ENCODE measurements around the gene MROH7. TPM values are rescaled to one million over a fixed set of nuclear protein-coding genes. Genes with fewer than 3 reads are reported as not detected.

The MROH7 gene
- total RNA-seq, 1 donor from 2014 or later = 0.21 TPM

GRCh38 chr1:54703471-54703870 is 61.9 kb downstream of the MROH7 start:
- no peak for DNase-seq (ENCODE audit: low spot score)

GRCh38 chr1:54705153-54705552 is 63.6 kb downstream of the MROH7 start:
- Mint-ChIP-seq H3K9me3 (no peaks in the 10 kb centered on the region), H3K4me3 (no peak overlapping the region), H3K4me1 (no peaks in the 10 kb centered on the region), H3K36me3 (no peaks in the 10 kb centered on the region), H3K27ac (no peak overlapping the region), H3K27me3 (ENCODE audit: insufficient read depth, low read depth) (peaks cover 24% of the 10 kb centered on the region)
- peaks cover 34% of the 10 kb centered on the region for H3K27me3 ChIP-seq
- no peaks in the 10 kb centered on the region for H3K9me3 ChIP-seq (ENCODE audit: low read depth)
- no peak overlapping the region for H2AFZ ChIP-seq (replicated peaks)
- no peaks in the 10 kb centered on the region for H3K36me3 ChIP-seq
- no peaks in the 10 kb centered on the region for H3F3A ChIP-seq (ENCODE audit: low read depth)
- H3K4me3 ChIP-seq = no peak overlapping the region
- H3K79me2 ChIP-seq (ENCODE audit: low read depth) = no peaks in the 10 kb centered on the region
- H3K27ac ChIP-seq = no peak overlapping the region
- H3K4me2 ChIP-seq = no peak overlapping the region
- H4K20me1 ChIP-seq (ENCODE audit: low read depth) = no peaks in the 10 kb centered on the region
- TF ChIP-seq EZH2 (IDR thresholded peaks at IDR 0.05) (no peak), EZH2phosphoT487 (IDR thresholded peaks at IDR 0.05) (no peak), CTCF (IDR thresholded peaks at IDR 0.05) (no peak)
- no peak overlapping the region for H3K9ac ChIP-seq
- H3K4me1 ChIP-seq = no peaks in the 10 kb centered on the region
- peak; percentile 38 for DNase-seq (ENCODE audit: low spot score)

More at GRCh38 chr1:54703471-54703870, 61.9 kb downstream of the MROH7 start:
- no peaks in the 10 kb centered on the region for H3K36me3 ChIP-seq
- Mint-ChIP-seq H3K36me3 (no peaks in the 10 kb centered on the region), H3K27me3 (ENCODE audit: insufficient read depth, low read depth) (peaks cover 19% of the 10 kb centered on the region), H3K4me1 (no peaks in the 10 kb centered on the region), H3K4me3 (no peak overlapping the region), H3K27ac (no peak overlapping the region), H3K9me3 (no peaks in the 10 kb centered on the region)
- no peaks in the 10 kb centered on the region for H3K9me3 ChIP-seq (ENCODE audit: low read depth)
- H3K27ac ChIP-seq = no peak overlapping the region
- H3K4me3 ChIP-seq = no peak overlapping the region
- no peak for TF ChIP-seq EZH2phosphoT487 (IDR thresholded peaks at IDR 0.05)
- no peak for TF ChIP-seq CTCF (IDR thresholded peaks at IDR 0.05)
- TF ChIP-seq EZH2 (IDR thresholded peaks at IDR 0.05) = no peak
- no peaks in the 10 kb centered on the region for H3K79me2 ChIP-seq (ENCODE audit: low read depth)
- H3F3A ChIP-seq (ENCODE audit: low read depth) = no peaks in the 10 kb centered on the region
- H4K20me1 ChIP-seq (ENCODE audit: low read depth) = no peaks in the 10 kb centered on the region
- no peak overlapping the region for H3K9ac ChIP-seq
- no peak overlapping the region for H3K4me2 ChIP-seq
- peaks cover 18% of the 10 kb centered on the region for H3K27me3 ChIP-seq
- H3K4me1 ChIP-seq = no peaks in the 10 kb centered on the region
- no peak overlapping the region for H2AFZ ChIP-seq (replicated peaks)

GRCh38 chr1:54706419-54706818 is 64.8 kb downstream of the MROH7 start:
- H3K27ac Mint-ChIP-seq = no peak overlapping the region
- no peak overlapping the region for H3K4me3 Mint-ChIP-seq
- no peaks in the 10 kb centered on the region for H3K36me3 Mint-ChIP-seq
- H3K79me2 ChIP-seq (ENCODE audit: low read depth) = no peaks in the 10 kb centered on the region
- H2AFZ ChIP-seq (replicated peaks) = no peak overlapping the region
- no peak overlapping the region for H3K4me2 ChIP-seq
- H3K27ac ChIP-seq = no peak overlapping the region
- no peak overlapping the region for H3K4me3 ChIP-seq
- no peaks in the 10 kb centered on the region for H4K20me1 ChIP-seq (ENCODE audit: low read depth)
- H3K9me3 Mint-ChIP-seq = no peaks in the 10 kb centered on the region
- no peaks in the 10 kb centered on the region for H3K4me1 Mint-ChIP-seq
- H3K4me1 ChIP-seq = no peaks in the 10 kb centered on the region
- H3K27me3 Mint-ChIP-seq (ENCODE audit: insufficient read depth, low read depth) = peaks cover 28% of the 10 kb centered on the region
- H3K36me3 ChIP-seq = no peaks in the 10 kb centered on the region
- no peaks in the 10 kb centered on the region for H3F3A ChIP-seq (ENCODE audit: low read depth)
- no peak for DNase-seq (ENCODE audit: low spot score)
- H3K9me3 ChIP-seq (ENCODE audit: low read depth) = no peaks in the 10 kb centered on the region
- TF ChIP-seq EZH2phosphoT487 (IDR thresholded peaks at IDR 0.05) = no peak
- no peak for TF ChIP-seq CTCF (IDR thresholded peaks at IDR 0.05)
- no peak overlapping the region for H3K9ac ChIP-seq
- peaks cover 44% of the 10 kb centered on the region for H3K27me3 ChIP-seq

All from neural progenitor cell (in vitro differentiated cells).